Stimulated activated CD4-positive, alpha-beta T cell treated with anti-CD3 and anti-CD28 coated beads, TNF-alpha, amount 100 ng/mL, for 1 hour (primary cell): ENCODE measurements around the gene NOTCH1.
"Not testable (repeated sequence)": the region's sequence is repeated elsewhere in the genome, so short reads cannot be mapped to it uniquely, and the experiment has no call there.

Source experiments
- DNase-seq, 3 donors: peaks; one replicate each; pipeline ENCODE4 v3.0.0-alpha.2; 2020; ENCODE audit warnings: low read depth in 3 of 3, low spot score in 1 of 3

Gene NOTCH1

DNA sequence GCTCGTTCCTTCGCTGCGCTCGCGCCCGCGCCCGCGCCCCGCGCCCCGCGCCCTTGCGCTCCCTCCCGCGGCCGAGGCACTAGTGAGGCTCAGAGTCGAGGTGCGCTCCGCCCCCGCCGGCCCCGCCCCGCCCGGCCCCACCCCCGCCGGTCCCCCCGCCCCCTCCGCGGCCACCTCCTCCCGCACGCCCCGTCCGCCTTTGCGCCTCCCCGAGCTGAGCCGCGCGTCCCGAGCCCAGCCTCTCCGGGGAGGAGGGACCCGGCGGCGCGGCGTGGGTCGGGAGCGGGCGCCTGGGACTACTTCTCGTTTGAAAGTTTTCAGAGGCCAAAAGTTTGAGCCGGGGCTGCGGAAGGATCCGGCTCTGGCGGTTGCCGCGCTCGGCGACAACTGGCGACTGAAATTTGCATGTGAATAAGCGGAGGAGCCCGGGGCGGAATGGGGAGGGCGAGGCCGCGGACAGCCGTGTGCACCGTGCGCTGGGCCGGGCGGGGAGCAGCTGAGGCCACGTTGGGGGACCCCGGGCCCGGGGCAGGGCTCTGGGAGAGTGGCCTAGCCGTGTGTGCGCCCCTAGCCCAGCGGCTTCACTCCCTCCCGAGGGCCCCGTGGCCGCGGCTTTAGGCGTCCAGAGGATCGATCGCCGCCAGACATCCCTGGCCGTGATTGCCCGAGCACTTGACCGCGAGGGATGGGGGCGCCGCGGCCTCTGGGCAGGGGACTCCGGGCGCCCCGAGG, at the start of gene NOTCH1:
TSS of gene NOTCH1 (minus strand) at position 84 of the 732 bp plus-strand sequence. CDS start 262 bp downstream, outside the sequence.
- peak; percentile 71 to 78 (median 76) for DNase-seq

DNA sequence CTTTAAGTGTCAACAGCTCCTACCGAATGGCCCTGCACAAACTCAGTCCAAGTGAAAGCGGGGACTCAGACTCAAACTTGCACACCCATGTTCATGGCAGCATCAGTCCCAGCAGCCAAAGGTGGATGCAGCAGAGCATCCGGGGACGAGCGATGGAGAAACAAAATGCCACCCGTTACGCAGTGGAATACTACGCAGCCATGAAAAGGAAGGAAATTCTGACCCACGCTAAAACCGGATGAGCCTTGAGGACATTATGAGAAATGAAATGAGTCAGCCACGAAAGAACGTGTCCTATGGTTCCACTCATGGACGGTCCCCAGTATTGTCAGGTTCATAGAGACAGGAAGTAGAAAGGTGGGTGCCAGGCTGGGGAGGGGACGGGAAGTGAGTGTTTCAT, 48.6 kb upstream of the NOTCH1 start:
- DNase-seq = no peak

DNA sequence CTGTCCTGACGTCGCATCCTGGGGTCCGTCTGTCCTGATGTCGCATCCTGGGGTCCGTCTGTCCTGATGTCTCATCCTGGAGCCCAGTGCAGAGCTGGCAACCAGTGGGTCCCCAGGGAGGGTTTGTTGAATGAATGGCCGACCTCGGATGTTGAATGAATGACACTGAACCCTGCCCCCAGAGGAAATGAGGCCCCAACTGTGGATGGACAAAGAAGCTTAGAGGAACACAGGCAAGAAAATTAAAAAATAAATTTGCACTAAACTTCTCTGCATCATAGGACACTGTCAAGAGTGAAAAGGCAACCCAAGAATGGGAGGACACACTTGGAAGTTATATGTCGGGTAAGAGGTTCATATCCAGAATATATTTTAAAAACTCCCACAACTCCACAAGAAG, 47.7 kb upstream of the NOTCH1 start:
- DNase-seq = no peak

DNA sequence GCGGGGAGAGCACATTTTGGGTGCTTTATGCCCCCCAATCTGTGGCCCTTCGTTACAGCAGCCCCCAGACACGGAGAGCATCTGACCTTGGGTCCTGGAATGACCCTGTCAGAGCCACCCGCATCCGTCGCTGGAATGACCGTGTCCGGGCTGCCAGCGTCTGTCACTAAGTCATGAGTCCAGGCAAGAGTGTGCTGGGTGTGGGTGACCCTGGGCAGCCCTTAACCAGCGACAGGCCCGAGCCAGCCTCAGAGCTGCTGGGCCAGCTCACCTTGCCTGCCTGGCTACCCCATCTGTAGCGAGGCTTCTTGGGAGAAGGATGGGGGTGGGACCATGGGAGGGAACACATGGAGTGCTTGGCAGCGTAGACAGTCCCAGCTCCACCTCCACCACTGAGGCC, 46.8 kb upstream of the NOTCH1 start:
- no peak for DNase-seq

DNA sequence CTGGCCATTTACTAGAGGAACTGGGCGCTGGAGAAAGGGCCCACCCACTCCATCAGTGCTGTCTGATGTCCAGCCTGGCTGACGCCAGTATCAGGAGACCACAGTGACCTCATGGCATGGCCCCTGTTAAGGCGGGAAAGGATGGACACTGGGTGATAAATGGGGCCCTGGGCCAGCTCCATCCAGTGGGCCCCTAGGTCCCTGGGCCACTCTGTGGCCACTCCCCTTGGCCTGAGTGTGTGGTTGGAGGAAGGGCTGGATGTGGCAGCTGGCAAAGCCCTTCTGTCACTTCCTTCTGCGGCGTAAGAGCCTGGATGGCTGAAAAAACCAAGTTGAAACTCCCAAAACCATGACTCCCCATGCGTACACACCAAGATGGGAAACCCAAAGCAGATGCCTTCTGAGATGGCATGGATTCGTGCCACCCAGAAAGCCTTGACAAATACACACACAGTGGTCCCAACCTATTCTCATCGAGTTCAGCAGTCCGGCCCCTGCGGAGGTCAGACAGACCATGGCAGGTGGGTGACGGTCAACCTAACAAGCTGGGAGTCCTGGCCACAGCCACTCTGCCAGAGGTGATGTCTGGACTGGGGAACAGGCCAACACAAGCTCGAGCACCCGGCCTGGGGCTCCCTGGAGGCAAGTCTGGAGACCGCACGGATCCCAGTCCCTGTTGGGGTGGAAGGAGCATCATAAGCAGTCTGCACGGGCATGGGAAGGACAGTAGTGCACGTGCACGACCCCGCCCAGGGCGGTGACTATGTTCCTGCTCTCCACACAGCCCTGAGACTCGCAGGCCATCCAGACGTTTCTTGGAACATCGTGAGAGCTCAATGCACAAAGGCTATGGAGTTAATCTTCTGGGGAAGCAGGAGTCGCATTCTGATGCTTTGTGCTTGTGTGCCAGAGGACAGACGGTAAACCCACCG, 45.2 kb upstream of the NOTCH1 start:
- no peak for DNase-seq

DNA sequence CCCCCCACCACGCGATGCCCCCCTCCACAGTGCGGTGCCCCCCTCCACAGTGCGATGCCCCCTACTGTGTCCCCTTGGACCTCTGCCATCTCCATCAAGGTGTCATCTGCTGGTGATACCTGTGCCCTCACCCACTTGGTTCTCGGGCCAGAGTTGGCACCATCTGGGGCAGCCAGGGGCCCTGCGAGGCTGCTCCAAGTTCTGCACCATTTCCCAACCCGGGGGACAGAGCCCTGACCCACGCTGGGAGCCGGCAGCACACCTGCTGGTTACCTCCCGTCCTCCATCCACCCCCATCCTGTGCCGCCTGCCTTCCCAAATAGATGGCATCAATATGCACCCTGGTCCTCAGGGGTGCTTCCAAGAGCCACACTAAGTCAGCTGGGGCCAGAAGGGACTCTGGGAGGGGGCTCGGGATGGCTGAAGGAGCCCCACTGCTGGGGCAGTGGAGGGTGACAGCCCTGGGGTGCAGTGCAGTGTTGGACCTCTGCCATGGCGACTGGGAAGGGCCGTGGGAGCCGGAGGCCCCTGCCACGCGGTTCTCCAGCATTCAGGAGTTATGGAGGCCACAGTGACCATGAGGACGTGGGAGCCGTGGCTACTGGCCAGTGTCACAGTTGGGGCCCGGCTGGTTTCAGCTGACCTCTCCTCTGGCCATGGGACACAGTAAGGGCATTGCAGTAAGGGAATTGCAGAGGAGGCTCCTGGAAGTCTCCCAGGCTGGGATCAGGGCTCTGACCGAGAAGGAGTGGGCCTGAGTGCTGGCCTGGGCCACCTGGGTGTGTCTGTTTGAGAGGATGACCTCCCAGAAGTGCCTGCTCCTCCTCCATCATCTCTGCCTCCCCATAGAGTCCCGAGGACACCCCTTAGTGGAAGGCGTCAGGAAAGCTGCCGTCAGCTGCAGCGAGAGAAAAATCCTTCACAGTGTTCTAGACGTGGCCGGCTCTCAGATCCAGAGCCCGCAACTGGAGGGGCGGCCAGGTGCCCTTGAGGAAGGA, 44.2 kb upstream of the NOTCH1 start:
- no peak for DNase-seq

DNA sequence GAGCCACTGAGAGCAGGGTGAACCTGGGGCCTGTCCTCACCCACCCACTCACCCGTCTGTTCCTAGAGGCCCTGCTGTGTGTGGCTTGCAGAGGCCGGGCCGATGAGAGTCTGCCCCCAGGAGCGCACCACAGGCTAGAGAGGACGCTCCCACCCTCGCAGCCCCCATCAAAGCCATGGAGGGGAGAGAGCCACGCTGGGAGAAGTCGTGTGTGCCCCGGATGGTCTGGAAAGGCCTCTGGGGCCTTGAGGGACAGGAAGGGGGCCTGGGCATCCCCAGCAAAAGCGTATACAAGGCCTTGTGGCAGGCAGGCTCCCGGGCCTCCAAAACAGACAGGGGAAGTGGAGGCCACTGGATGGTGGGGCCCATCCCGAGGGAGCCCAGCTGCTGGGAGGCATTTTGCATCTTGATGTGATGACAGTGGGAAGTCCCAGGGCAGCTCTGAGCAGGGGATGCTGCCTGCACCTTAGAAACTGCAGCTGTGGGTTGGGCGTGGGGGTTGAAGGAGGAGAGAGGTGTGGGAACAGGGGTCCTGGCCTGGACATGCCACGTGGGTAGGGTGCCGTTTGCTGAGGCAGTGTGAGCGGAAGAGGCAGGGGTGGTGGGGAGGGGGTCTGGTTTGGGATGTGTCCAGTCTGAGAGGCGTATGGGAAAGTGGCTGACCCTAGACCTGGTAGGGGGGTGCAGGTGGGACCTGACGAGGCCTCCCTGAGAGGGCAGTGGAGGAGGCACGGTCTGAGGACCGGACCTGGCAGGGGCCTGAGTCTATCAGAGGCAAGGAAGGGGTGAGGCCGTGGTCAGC, 43.0 kb upstream of the NOTCH1 start:
- DNase-seq = no peak

DNA sequence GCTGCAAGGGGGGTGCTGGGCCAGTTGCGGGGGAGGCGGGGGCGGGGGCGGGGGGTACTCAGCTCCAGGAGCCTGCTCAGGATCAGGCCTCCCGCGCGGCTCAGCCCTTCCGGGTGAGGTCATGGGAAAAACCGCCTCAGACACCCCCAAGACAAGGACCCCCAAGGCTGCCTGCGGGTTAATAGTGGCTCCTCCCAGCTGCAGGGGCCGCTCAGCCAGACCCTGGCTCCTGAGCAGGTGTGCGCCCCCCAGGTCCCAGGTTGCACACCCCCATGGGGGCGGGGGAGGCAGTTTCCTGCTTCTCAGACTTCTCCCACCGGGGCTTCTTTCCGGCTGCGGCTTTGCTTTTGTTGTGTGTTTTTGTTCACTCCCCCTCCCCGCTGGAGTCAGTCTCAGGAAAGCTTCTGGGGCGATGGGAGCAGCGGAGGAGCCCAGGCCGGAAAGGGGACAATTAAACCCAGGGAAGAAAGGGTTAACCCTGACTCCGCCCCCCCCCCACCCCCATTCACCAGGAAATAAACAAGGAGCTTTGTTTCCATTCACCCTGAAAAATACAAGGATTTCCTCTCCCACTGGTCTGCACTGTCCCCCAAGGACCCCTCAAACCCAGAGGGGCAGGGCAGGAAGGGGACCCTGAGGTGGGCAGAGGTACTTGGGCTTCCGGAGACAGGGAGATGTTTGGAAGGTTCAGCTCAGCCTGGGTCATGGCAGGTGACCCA, 42.3 kb upstream of the NOTCH1 start:
- DNase-seq = no peak

DNA sequence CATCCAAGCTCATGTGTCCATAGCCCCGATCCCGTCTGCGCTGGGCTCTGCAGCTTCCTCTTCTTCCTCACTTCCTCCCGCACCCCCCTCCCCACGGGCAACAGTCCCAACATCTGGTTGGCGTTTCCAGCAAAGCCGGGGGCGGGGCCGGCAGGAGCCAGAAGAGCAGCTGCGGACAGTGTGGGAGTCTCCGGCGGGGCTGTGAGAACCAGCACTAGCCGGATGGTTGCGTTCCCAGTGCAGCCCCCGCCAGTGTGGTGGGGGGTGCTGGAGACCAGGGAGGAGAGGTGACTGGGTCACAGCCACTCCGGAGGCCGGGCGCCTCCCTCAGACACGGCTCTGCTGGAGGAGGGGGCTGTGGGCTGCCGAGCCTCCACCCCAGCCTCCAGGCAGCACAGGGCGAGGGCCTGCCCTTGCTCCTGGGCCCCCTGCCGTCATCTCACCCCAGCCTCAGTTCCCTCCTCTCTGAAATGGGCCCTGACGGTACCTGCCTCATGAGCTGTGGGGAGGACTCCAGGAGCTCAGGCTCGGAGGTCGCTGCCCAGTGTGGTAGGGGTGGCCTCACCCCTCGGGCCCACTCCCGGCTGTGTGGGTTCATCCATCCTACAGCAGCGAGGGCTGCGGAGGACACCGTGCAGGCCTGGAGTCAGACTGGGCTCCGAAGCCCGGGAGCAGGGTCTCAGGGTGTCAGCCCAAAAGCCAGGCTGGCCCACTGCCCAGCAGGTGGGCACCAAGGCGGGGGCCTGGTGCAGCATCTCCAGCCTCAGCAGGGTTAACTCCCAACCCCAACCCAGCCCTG, 41.5 kb upstream of the NOTCH1 start:
- no peak for DNase-seq

DNA sequence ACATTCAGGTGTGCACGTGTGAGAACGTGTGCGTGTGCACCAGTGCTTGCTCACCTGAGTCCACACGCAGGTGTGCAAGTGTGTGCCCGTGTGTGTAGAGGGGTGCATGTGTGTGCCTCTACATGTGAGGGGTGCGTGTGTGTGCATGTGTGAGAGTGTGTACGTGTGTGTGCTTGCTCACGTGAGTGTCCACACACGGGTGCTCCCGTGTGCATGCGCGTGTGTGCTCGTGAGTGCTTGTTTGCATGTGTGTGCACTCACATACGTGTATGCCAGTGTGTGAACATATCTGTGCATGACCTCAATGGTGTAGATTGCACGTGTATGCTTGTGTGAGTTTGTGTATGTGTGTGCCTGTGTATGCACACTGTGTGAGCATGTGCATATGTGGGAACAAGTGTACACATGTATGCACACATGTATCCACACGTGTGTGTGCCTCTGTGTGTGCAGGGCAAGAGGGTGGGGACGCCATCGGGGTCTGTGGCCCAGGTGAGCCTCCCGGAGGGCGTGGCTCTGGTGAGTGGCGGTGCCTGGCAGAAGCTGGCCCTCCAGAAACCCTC, 40.6 kb upstream of the NOTCH1 start:
- DNase-seq = no peak

DNA sequence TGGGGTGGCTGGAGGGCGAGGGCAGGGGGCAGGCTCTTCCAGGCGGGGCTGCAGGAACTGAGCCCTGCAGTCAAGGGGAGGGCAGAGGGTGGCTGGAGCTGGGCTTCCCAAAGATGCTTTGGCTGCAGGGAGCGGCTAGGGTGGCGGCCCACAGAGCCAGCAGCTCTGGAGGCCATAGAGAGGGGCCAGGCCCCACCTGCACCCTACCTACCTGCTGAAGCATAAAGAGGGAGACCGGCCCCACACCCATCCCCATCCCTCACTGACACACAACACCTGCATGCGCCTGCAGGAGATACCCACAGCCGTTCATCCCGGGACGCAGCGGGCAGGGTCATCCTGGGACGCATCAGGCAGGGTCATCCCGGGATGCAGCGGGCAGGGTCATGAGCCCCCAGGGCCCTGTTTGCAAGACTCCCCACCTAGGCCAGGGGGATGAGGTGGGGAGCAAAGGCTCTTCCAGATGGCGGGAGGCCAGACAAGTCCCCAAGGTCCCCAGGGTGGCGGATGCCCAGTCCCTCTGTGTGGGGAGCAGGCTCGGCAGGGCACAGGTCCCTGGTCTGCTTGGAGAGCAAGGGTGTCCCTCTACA, 39.8 kb upstream of the NOTCH1 start:
- no peak for DNase-seq

DNA sequence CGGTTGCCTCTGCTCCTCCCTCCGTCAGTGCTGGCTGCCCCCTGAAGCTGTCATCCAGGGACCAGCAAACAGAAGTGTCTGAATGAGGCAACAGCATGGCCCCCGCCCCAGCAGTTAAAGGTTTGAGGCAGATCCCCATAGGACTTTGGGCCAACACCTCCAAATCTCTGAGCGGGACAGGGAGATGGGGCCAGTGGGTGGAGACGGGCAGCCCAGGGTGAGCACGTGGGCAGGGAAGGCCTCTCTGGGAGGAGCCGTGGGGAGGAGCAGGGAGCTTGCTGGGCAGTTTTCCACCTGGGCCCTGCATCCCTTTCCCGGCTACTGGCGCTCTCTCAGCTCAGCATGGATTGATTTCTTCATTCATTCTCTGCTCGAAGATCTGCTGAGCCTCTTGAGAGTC, 39.1 kb upstream of the NOTCH1 start:
- no peak for DNase-seq

DNA sequence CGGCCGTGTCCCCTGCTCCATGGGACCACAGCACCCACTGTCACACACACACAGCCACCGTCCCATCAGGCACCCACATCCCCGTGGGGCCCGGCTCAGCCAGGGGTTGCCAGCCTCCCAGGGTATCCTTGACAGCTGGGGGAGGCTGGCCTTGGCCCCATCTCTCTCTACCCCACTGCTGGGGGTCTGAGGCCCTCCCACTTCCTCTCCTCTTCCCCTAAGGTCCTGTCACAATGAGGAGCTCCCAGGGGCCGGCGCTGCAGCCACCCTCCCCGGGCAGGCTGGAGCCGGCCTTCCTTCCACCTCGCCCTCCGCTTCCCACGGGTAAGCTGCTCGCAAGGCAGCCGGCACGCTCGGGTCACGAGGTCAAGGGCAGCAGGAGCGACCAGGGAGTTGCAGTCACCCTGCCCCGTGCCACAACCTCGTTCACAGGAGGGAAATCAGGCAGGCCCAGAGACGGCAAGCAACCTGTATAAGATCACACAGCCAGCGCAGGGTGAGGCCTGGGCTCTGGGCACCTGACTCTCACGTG, 38.6 kb upstream of the NOTCH1 start:
- DNase-seq = no peak

DNA sequence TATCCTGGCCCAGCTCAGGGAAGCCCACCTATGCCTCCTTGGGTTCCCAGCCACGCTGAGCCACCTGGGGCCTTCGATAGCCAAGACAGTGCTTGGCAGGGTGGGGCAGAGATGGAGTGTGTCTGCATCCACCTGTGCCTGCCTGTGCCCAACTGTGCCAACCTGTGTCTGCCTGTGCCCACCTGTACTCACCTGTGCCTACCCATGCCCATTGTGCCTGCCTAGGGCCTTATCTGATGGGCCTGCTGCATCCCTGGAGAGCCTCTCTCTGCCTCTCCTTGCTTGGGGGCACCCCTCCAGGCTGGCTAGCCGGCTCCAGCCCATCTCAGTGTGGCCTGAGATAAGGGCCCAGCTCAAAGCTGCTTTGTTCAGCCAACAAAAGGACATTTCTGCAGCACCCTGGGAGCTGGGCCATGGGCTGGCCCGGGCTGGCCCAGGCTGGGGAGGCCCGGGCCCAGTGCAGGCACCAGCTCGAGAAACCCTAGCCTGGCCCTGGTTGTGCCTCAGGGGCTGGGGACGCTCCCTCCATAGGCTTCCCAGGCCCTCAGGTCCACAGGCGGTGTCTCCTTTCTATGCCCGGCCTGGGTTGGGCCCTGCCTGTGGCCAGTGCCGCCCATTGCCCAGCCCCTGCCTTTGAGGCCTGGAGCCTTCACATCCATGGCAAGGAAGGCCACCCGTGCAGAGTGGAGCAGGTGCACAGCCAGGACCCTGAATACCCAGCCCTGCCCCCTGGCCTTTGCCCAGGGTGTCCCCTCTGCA, 37.3 kb upstream of the NOTCH1 start:
- DNase-seq = no peak

DNA sequence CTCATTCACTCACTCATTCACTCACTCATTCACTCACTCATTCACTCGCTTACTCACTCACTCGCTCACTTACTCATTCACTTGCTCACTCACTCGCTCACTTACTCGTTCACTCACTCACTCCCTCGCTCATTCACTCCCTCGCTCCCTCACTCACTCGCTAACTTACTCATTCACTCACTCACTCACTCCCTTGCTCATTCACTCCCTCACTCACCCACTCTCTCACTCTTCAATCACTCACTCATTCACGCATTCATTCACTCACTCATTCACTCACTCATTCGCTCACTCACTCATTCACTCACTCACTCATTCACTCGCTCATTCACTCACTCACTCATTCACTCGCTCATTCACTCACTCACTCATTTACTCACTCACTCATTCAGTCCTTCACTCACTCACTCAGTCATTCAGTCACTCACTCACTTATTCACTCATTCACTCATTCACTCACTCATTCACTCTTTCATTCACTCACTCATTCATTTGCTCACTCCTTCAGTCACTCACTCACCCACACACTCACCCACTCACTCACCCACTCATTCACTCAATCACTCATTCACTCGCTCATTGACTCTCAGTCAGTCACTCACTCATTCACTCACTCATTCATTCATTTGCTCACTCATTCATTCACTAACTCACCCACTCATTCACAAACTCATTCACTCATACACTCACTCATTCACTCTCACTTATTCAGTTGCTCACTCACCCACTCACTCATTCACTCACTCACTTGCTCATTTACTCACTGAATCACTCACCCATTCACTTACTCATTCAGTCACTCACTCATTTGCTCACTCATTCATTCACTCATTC, 36.0 kb upstream of the NOTCH1 start:
- DNase-seq = no peak

DNA sequence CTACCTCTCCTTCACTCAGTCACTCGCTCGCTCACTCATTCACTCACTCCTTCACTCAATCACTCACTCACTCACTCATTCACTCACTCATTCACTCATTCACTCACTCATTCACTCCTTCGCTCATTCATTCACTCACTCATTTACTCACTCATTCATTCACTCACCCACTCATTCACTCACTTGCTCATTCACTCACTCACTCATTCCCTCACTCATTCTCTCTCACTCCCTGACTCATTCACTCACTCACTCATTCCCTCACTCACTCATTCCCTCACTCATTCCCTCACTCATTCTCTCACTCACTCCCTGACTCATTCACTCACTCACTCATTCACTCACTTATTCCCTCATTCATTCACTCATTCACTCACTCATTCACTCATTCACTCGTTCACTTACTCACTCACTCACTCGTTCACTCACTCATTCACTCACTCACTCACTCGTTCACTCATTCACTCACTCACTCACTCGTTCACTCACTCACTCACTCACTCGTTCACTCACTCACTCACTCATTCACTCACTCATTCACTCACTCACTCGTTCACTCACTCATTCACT, 33.9 kb upstream of the NOTCH1 start:
- not testable (repeated sequence) for DNase-seq
